Transverse colon (tissue), 4 donors: Measurements from ENCODE around the gene CLSTN1. TPM values are rescaled to one million over a fixed set of nuclear protein-coding genes. Genes with fewer than 3 reads are reported as not detected.

Experiments used
- DNase-seq: peaks from one replicate; pipeline ENCODE4 v3.0.0-alpha.2; 2019
- H3K27ac ChIP-seq, 4 donors: fragments of 200-600 bp; sonication (generic); 2 replicates each; pipeline ENCODE4 v1.5.1; 2016 to 2018; ENCODE audit warnings: inconsistent platforms in 4 of 4
- H3K27me3 ChIP-seq: fragments of 200-600 bp; sonication (generic); 2 replicates; pipeline ENCODE4 v1.5.1; 2017; ENCODE audit warnings: inconsistent platforms
- H3K36me3 ChIP-seq, 4 donors: fragments of 200-600 bp; sonication (generic); 2 replicates each; pipeline ENCODE4 v1.5.1; 2017 to 2019; ENCODE audit warnings: inconsistent platforms in 4 of 4
- H3K4me1 ChIP-seq, 4 donors: fragments of 200-600 bp; sonication (generic); 2 replicates each; pipeline ENCODE4 v1.5.1; 2017 to 2020; ENCODE audit warnings: inconsistent platforms in 4 of 4
- H3K4me3 ChIP-seq, 4 donors: fragments of 200-600 bp; sonication (generic); 1 replicate in 1 of 4; 2 replicates in 3 of 4; pipeline versions ENCODE4 v1.5.1 to v1.6.1; 2017 to 2019; ENCODE audit warnings: inconsistent platforms in 4 of 4
- H3K9me3 ChIP-seq, 2 donors: fragments of 200-600 bp; sonication (generic); 2 replicates each; pipeline ENCODE4 v1.5.1; 2017 to 2019; ENCODE audit warnings: inconsistent platforms in 2 of 2
- EP300 ChIP-seq: sonication (generic); formaldehyde crosslinking; IDR thresholded peaks from one replicate; pipeline ENCODE4 v1.6.1; 2017; ENCODE audit warnings: antibody characterized with exemption, low read depth
- POLR2A ChIP-seq: fragments of 450-650 bp; IDR thresholded peaks from one replicate; pipeline ENCODE4 v1.6.1; 2016; ENCODE audit warnings: antibody characterized with exemption, mild to moderate bottlenecking, moderate library complexity
- POLR2AphosphoS5 ChIP-seq, 3 donors: sonication (generic); formaldehyde crosslinking; IDR thresholded peaks; one replicate each; pipeline ENCODE4 v1.6.1; 2016; ENCODE audit warnings: antibody characterized with exemption in 3 of 3
- WGBS, 2 donors: methylation state at CpG; one replicate each; pipeline ENCODE4 v1.1.5; 2018; ENCODE audit warnings: low coverage in 1 of 2; 5-methylcytosine and 5-hydroxymethylcytosine counted together
- in situ Hi-C, 4 donors: fragments of 200-750 bp; cut with MboI; loops; one replicate each; pipeline versions ENCODE4 v1.15.0 to v1.15.1; 2017; ENCODE audit warnings: low sequenced_read_pairs in 3 of 4, low pct_ligation_motif_present in 1 of 4, low pct_unique_long_range_greater_than_20kb in 1 of 4
- intact Hi-C: fragments of 100-400 bp; cut with DNase I; formaldehyde crosslinking; loops from one replicate; pipeline ENCODE4 v1.15.1; 2023; ENCODE audit warnings: low total_unique reads
- total RNA-seq, 4 donors: library from RNA; depleted of rRNA; stranded (reverse); fragments of >200 nt; gene quantifications; one replicate each; pipeline ENCODE4 v1.1.0, GENCODE V29; 2016
- TF ChIP-seq, protein P1 (sequence below), 5 experiments: fragments of 200-600 bp in 3 of 5; fragments of 450-650 bp in 2 of 5; sonication (generic) in 3 of 5; IDR thresholded peaks; 1 replicate in 2 of 5; 2 replicates in 3 of 5; pipeline ENCODE4 v1.5.1; 2016 to 2017; ENCODE audit warnings: antibody characterized with exemption in 5 of 5, inconsistent platforms in 3 of 5, mild to moderate bottlenecking in 2 of 5, moderate library complexity in 1 of 5

CLSTN1 gene
- total RNA-seq, 4 donors from 2014 or later, result 118 to 191 (median 143) TPM

- WGBS, 2 donors, result 82 to 84% methylated on average over 3 to 8 of the region's 8 CpGs
- Histone ChIP-seq H3K27me3 (no peaks in the 10 kb centered on the region), H3K9me3 (no peaks in the 10 kb centered on the region), H3K36me3 (no peaks in the 10 kb centered on the region), H3K27ac (no peak overlapping the region), H3K4me1 (peaks cover 0 to 30% (median 4%) of the 10 kb centered on the region in 4 donors), H3K4me3 (no peak overlapping the region)
- intact Hi-C loops (loop anchor here (5.0 kb wide), 1 partner anchor 80 kb away; no protein-coding TSS in a partner anchor), in situ Hi-C loops (loop anchor here in 2 of 4 donors (5.0 to 10.0 kb wide), 2 partner anchors 77 to 80 kb away; no protein-coding TSS in a partner anchor)
- peak; percentile 45 for DNase-seq
- TF ChIP-seq, protein P1, sequence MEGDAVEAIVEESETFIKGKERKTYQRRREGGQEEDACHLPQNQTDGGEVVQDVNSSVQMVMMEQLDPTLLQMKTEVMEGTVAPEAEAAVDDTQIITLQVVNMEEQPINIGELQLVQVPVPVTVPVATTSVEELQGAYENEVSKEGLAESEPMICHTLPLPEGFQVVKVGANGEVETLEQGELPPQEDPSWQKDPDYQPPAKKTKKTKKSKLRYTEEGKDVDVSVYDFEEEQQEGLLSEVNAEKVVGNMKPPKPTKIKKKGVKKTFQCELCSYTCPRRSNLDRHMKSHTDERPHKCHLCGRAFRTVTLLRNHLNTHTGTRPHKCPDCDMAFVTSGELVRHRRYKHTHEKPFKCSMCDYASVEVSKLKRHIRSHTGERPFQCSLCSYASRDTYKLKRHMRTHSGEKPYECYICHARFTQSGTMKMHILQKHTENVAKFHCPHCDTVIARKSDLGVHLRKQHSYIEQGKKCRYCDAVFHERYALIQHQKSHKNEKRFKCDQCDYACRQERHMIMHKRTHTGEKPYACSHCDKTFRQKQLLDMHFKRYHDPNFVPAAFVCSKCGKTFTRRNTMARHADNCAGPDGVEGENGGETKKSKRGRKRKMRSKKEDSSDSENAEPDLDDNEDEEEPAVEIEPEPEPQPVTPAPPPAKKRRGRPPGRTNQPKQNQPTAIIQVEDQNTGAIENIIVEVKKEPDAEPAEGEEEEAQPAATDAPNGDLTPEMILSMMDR (IDR thresholded peaks at IDR 0.05), result no peak
- no peak for TF ChIP-seq POLR2AphosphoS5 (IDR thresholded peaks at IDR 0.05)
- no peak for TF ChIP-seq EP300
- no peak for TF ChIP-seq POLR2A
These were observed 36.1 kb downstream of the CLSTN1 start for GRCh38 chr1:9787702-9788101.

DNA sequence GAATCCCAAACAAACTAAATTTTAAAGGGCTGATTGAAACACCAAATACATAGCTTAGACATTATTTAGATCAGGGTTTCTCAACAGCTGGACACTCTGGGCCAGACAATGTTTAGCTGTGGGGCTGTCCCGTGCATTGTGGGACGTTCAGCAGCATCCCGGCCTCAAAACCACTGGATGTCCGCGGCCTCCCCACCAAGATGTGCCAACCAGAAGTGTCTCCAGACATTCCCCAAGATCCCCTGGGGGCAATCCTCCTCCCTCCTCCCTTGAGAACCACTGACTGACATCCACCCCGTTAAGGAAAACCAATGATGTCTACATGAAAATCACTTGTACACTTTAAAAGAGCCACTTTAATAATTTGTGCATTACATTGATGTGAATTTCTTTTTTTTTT lies 38.4 kb downstream of the CLSTN1 start:
- Histone ChIP-seq H3K9me3 (no peaks in the 10 kb centered on the region), H3K4me3 (no peak overlapping the region), H3K27ac (no peak overlapping the region), H3K4me1 (peaks cover 0 to 35% (median 4%) of the 10 kb centered on the region in 4 donors), H3K27me3 (no peaks in the 10 kb centered on the region), H3K36me3 (no peaks in the 10 kb centered on the region)
- 68 to 83% methylated on average over 1 to 6 of the region's 6 CpGs for WGBS, 2 donors
- DNase-seq, result no peak
- intact Hi-C loops, result loop anchor here (5.0 kb wide), 1 partner anchor 82 kb away; no protein-coding TSS in a partner anchor
- in situ Hi-C loops, result loop anchor here in 2 of 4 donors (5.0 to 10.0 kb wide), 2 partner anchors 79 to 82 kb away; no protein-coding TSS in a partner anchor
- TF ChIP-seq EP300, result no peak
- no peak for TF ChIP-seq POLR2A
- TF ChIP-seq, protein P1 (IDR thresholded peaks at IDR 0.05), result no peak
- TF ChIP-seq POLR2AphosphoS5 (IDR thresholded peaks at IDR 0.05), result no peak

DNA sequence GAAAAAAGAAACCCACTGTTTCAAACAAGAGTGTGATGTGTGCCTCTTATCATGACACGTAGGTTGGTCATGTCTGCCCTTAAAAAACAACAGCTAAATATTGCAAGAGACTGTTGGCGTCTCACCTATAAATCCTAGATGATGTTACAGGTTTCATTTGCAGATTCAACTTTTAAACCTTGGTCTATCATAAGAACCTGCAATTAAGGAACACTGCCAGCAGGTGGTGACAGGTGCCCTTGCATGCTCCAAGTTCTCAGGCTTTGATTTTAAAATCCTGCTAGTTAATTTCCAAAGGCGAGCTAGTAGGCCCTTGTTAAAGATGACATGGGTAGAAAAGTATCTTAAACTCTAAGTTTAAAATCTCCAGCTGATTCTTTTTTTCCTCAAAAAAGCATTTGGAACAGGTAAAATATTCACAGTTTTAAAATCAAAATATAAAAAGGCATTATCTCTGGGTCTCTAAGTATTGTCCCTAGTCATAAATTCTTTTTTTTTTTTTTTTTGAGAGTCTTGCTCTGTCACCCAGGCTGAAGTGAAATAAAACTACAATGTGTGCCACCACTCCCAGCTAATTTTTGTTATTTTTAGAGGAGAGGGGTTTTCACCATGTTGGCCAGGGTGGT lies 39.1 kb downstream of the CLSTN1 start:
- Histone ChIP-seq H3K4me1 (peaks cover 0 to 35% (median 4%) of the 10 kb centered on the region in 4 donors), H3K27me3 (no peaks in the 10 kb centered on the region), H3K4me3 (no peak overlapping the region), H3K36me3 (no peaks in the 10 kb centered on the region), H3K27ac (no peak overlapping the region), H3K9me3 (no peaks in the 10 kb centered on the region)
- peak; percentile 72 for DNase-seq
- in situ Hi-C loops, result loop anchor here in 3 of 4 donors (5.0 to 10.0 kb wide), 2 partner anchors 80 to 83 kb away; no protein-coding TSS in a partner anchor
- intact Hi-C loops, result loop anchor here (5.0 kb wide), 1 partner anchor 83 kb away; no protein-coding TSS in a partner anchor
- WGBS, 2 donors, result 27 to 40% methylated on average over 3 of the region's 3 CpGs
- TF ChIP-seq, protein P1 (IDR thresholded peaks at IDR 0.05), result peak; percentile 61 to 88 (median 70)
- TF ChIP-seq EP300, result no peak

DNA sequence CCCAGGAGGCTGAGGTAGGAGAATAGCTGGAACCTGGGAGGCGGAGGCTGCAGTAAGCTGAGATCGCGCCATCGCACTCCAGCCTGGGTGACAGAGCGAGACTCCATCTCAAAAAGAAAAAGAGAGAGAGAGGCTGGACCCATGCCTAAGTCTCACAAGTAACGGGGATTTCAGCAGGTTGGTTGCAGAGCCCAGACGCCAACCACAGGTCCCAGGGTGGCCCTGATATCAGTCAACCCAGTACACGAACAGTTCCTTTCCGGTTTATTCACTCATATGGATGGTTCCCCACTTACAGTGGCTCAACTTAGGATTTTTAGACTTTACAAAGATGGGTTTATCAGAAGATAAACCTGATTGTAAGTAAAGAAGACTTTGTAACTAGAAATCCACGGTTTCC lies 40.9 kb downstream of the CLSTN1 start:
- TF ChIP-seq POLR2A (no peak), POLR2AphosphoS5 (IDR thresholded peaks at IDR 0.05) (no peak), EP300 (no peak)
- TF ChIP-seq, protein P1 (IDR thresholded peaks at IDR 0.05), result no peak
- no peak for DNase-seq
- 92% methylated on average over 10 of the region's 10 CpGs; no CpG with 5 or more reads in 1 of the 2 donors for WGBS, 2 donors
- no peaks in the 10 kb centered on the region for H3K9me3 ChIP-seq
- peaks cover 0 to 31% (median 4%) of the 10 kb centered on the region in 4 donors for H3K4me1 ChIP-seq
- H3K27ac ChIP-seq, result no peak overlapping the region
- in situ Hi-C loops, result loop anchor here in 2 of 4 donors (5.0 to 10.0 kb wide), 2 partner anchors 82 to 84 kb away; no protein-coding TSS in a partner anchor
- intact Hi-C loops, result no loop called here
- no peaks in the 10 kb centered on the region for H3K27me3 ChIP-seq
- no peak overlapping the region for H3K4me3 ChIP-seq
- H3K36me3 ChIP-seq, result no peaks in the 10 kb centered on the region
